Measurements from ENCODE around the gene ANAPC5. TPM values are rescaled to one million over a fixed set of nuclear protein-coding genes. Genes with fewer than 3 reads are reported as not detected.

Gene ANAPC5
- 168 and 195 TPM in 2 replicates for total RNA-seq

GRCh38 chr12:121351820-121352681 is at the start of gene ANAPC5:
Gene ANAPC5 (minus strand): TSS chr12:121352411. CDS start chr12:121352340, 71 bp downstream.
- peak within 1 kb of the TSS; percentile 79 for H3K4me3 ChIP-seq (ENCODE audit: insufficient read depth, low read length)
- H3K4me2 ChIP-seq (ENCODE audit: insufficient read depth, low read length), result peak within 1 kb of the TSS; percentile 96
- H4K20me1 ChIP-seq (ENCODE audit: insufficient read depth, low read length), result no peaks in the 10 kb centered on the region
- H3K79me2 ChIP-seq (ENCODE audit: insufficient read depth, low read length), result peaks cover 47% of the 10 kb centered on the region
- H3K4me1 ChIP-seq (ENCODE audit: insufficient read depth, low read length), result peaks cover 12% of the 10 kb centered on the region
- no peak for TF ChIP-seq CTCF (IDR thresholded peaks at IDR 0.05; ENCODE audit: extremely low read depth, low read depth, low read length)
- no peaks in the 10 kb centered on the region for H3K27me3 ChIP-seq (ENCODE audit: insufficient read depth, low read length)
- peak within 1 kb of the TSS; percentile 87 for H2AFZ ChIP-seq (ENCODE audit: low read length)
- H3K36me3 ChIP-seq (ENCODE audit: insufficient read depth, low read length), result peaks cover 6% of the 10 kb centered on the region
- H3K27ac ChIP-seq (ENCODE audit: low read depth, low read length), result peak within 1 kb of the TSS; percentile 76
- no peaks in the 10 kb centered on the region for H3K9me3 ChIP-seq (ENCODE audit: low read depth, low read length)
- peak; percentile 98 for DNase-seq (ENCODE audit: insufficient read length, low spot score, missing footprints)

- Histone ChIP-seq H3K9me3 (ENCODE audit: low read depth, low read length) (no peaks in the 10 kb centered on the region), H3K4me3 (ENCODE audit: insufficient read depth, low read length) (peak overlapping the region; percentile 87), H4K20me1 (ENCODE audit: insufficient read depth, low read length) (peaks cover 7% of the 10 kb centered on the region), H3K36me3 (ENCODE audit: insufficient read depth, low read length) (peaks cover 10% of the 10 kb centered on the region), H3K27me3 (ENCODE audit: insufficient read depth, low read length) (no peaks in the 10 kb centered on the region), H3K79me2 (ENCODE audit: insufficient read depth, low read length) (peaks cover 56% of the 10 kb centered on the region), H3K27ac (ENCODE audit: low read depth, low read length) (peak overlapping the region; percentile 40), H2AFZ (ENCODE audit: low read length) (peak overlapping the region; percentile 75), H3K4me2 (ENCODE audit: insufficient read depth, low read length) (peak overlapping the region; percentile 84), H3K4me1 (ENCODE audit: insufficient read depth, low read length) (peaks cover 11% of the 10 kb centered on the region)
- no peak for TF ChIP-seq CTCF (IDR thresholded peaks at IDR 0.05; ENCODE audit: extremely low read depth, low read depth, low read length)
- DNase-seq (ENCODE audit: insufficient read length, low spot score, missing footprints), result peak; percentile 51
Observed at GRCh38 chr12:121400332-121401139, 48.3 kb upstream of the ANAPC5 start.

GRCh38 chr12:121399391-121400331 is 47.5 kb upstream of the ANAPC5 start, which contains the start of gene RNF34:
Gene RNF34 (plus strand): TSS chr12:121400118. CDS start chr12:121400213, 95 bp downstream.
- Histone ChIP-seq H3K4me2 (ENCODE audit: insufficient read depth, low read length) (peak within 1 kb of the TSS; percentile 84), H3K27ac (ENCODE audit: low read depth, low read length) (peak within 1 kb of the TSS; percentile 40), H3K4me1 (ENCODE audit: insufficient read depth, low read length) (peaks cover 11% of the 10 kb centered on the region), H3K9me3 (ENCODE audit: low read depth, low read length) (no peaks in the 10 kb centered on the region), H3K4me3 (ENCODE audit: insufficient read depth, low read length) (peak within 1 kb of the TSS; percentile 87), H3K27me3 (ENCODE audit: insufficient read depth, low read length) (no peaks in the 10 kb centered on the region), H4K20me1 (ENCODE audit: insufficient read depth, low read length) (peaks cover 7% of the 10 kb centered on the region), H3K36me3 (ENCODE audit: insufficient read depth, low read length) (peaks cover 3% of the 10 kb centered on the region), H3K79me2 (ENCODE audit: insufficient read depth, low read length) (peaks cover 48% of the 10 kb centered on the region), H2AFZ (ENCODE audit: low read length) (peak within 1 kb of the TSS; percentile 83)
- TF ChIP-seq CTCF (IDR thresholded peaks at IDR 0.05; ENCODE audit: extremely low read depth, low read depth, low read length), result no peak
- peak; percentile 98 for DNase-seq (ENCODE audit: insufficient read length, low spot score, missing footprints)
